ES-I3 (cell line): Measurements from ENCODE around the gene IFIT3.
"Not testable (repeated sequence)": the region's sequence is repeated elsewhere in the genome, so short reads cannot be mapped to it uniquely, and the experiment has no call there.

ENCODE experiments used
- H3K36me3 ChIP-seq: 2 replicates; pipeline ENCODE4 v1.6.1; 2013; ENCODE audit warnings: mild to moderate bottlenecking, low read length, control low read depth, moderate library complexity; ENCODE audit not compliant: insufficient read depth
- H3K4me1 ChIP-seq: 2 replicates; pipeline ENCODE4 v1.6.1; 2013; ENCODE audit warnings: mild to moderate bottlenecking, control low read depth, low read length; ENCODE audit not compliant: insufficient read depth
- H3K9ac ChIP-seq: 2 replicates; pipeline ENCODE4 v1.6.1; 2013; ENCODE audit warnings: low read depth, mild to moderate bottlenecking, low read length, moderate library complexity
- H3K9me3 ChIP-seq: 2 replicates; pipeline ENCODE4 v1.6.1; 2013; ENCODE audit warnings: mild to moderate bottlenecking, low read length, moderate library complexity; ENCODE audit not compliant: control insufficient read depth, insufficient read depth

IFIT3 gene

GRCh38 chr10:89308266-89308665, 19.5 kb upstream of the IFIT3 start:
- no peak overlapping the region for H3K9ac ChIP-seq
- no peaks in the 10 kb centered on the region for H3K36me3 ChIP-seq
- no peaks in the 10 kb centered on the region for H3K9me3 ChIP-seq
- H3K4me1 ChIP-seq: peaks cover 4% of the 10 kb centered on the region; the same call in 1 of the 2 replicates

- Histone ChIP-seq H3K9ac (no peak overlapping the region), H3K36me3 (no peaks in the 10 kb centered on the region), H3K4me1 (peaks cover 4% of the 10 kb centered on the region; the same call in 1 of the 2 replicates), H3K9me3 (no peaks in the 10 kb centered on the region)
These were observed 19.1 kb upstream of the IFIT3 start for GRCh38 chr10:89308736-89309135.

DNA sequence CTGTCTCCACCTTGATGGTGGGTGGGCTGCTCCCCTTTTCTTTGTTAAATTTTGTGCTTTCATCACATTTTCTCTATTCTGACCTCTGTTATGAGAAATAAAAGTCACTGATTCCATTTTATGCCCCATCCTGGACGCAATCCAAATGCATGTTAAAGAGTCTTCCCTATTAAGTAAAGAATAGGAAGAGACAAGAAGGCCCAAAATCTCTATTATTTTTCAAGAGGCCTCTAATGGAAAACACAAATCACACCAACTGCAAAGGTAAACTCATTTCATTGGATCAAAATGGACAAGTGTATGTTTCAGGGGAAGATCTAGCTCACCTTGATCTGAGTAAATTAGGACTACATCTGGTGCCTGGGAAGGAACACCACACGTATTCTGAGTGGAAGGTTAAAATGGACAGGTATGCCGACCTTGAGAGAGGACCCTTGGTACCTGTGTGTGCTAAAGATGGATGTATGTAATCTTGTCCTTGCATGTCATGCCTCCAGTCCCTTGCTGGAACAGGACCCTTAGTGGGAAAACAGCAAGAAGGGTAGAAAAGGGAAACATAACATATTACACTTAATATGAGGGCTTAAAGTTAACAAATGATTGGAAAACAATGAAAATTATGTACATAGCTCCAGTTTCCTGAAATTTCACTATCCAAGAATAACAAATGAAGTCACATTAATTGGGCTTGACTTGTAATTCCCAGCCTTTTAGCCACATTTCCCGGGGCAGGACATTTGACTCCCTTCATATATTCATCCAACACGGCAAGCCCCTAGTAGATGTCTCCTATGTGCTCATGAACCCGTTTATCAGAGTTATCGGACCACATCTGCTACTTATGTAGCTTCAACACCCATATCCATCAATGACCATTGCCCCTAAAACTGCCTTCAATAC, 18.4 kb upstream of the IFIT3 start:
- no peak overlapping the region for H3K9ac ChIP-seq
- H3K36me3 ChIP-seq: no peaks in the 10 kb centered on the region
- H3K9me3 ChIP-seq: no peaks in the 10 kb centered on the region
- peaks cover 4% of the 10 kb centered on the region; the same call in 1 of the 2 replicates for H3K4me1 ChIP-seq

GRCh38 chr10:89310056-89310893, 17.5 kb upstream of the IFIT3 start:
- peaks cover 4% of the 10 kb centered on the region; the same call in 1 of the 2 replicates for H3K4me1 ChIP-seq
- H3K9ac ChIP-seq: no peak overlapping the region
- H3K36me3 ChIP-seq: no peaks in the 10 kb centered on the region
- no peaks in the 10 kb centered on the region for H3K9me3 ChIP-seq

DNA sequence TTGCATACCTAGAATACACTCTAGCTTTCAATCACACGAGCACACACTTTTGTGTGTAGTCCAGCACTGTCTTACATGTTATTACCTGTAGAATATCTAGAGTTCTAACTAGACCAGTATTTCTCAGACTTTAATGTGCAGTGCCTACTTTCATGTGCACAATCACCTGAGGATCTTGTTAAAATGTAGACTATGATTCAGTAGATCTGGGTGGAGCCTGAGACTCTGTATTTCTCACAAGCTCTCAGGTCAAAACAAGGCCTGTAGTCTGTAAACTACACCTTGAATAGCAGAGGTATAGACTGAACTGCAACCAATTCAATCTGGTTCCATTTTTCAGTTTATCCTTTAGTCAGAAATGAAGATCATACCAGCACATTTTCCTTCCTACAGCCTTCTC, 14.8 kb upstream of the IFIT3 start:
- Histone ChIP-seq H3K9me3 (no peaks in the 10 kb centered on the region), H3K4me1 (peaks cover 4% of the 10 kb centered on the region; the same call in 1 of the 2 replicates), H3K9ac (no peak overlapping the region), H3K36me3 (no peaks in the 10 kb centered on the region)

- Histone ChIP-seq H3K4me1 (peaks cover 4% of the 10 kb centered on the region; the same call in 1 of the 2 replicates), H3K9ac (no peak overlapping the region), H3K36me3 (no peaks in the 10 kb centered on the region), H3K9me3 (no peaks in the 10 kb centered on the region)
These were observed 13.1 kb upstream of the IFIT3 start for GRCh38 chr10:89314676-89315075.

GRCh38 chr10:89318047-89318446, 9.8 kb upstream of the IFIT3 start:
- not testable (repeated sequence) for H3K9me3 ChIP-seq, H3K36me3 ChIP-seq, H3K9ac ChIP-seq, H3K4me1 ChIP-seq

GRCh38 chr10:89325081-89325480, 2.7 kb upstream of the IFIT3 start:
- H3K36me3 ChIP-seq, H3K9ac ChIP-seq, H3K9me3 ChIP-seq: not testable (repeated sequence)
- H3K4me1 ChIP-seq: peaks cover 20% of the 10 kb centered on the region

- H3K4me1 ChIP-seq: peaks cover 20% of the 10 kb centered on the region
- H3K9ac ChIP-seq, H3K36me3 ChIP-seq, H3K9me3 ChIP-seq: not testable (repeated sequence)
These were observed 1.9 kb upstream of the IFIT3 start for GRCh38 chr10:89325856-89326255.

DNA sequence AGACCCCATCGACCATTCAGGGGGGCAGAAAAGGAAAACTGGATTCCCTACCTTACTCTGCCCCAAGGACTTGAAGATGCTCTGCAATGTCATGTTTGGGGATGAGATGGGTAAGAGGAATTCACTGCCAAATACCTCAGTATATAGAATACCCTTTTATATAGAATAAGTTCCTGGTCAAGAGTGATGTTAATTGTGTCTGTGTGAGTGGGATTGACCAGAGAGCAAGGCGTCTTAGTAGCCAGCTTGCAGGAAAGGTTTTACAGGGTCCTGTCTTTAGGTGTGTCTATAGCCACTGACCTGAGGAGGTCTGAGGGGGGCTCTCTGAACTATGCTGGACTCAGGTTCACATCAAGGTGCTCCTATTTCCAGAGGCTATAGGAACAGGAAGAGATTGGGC, 1.4 kb downstream of the IFIT3 start:
- H3K9me3 ChIP-seq: no peaks in the 10 kb centered on the region
- peaks cover 43% of the 10 kb centered on the region for H3K4me1 ChIP-seq
- no peaks in the 10 kb centered on the region for H3K36me3 ChIP-seq
- no peak overlapping the region for H3K9ac ChIP-seq

DNA sequence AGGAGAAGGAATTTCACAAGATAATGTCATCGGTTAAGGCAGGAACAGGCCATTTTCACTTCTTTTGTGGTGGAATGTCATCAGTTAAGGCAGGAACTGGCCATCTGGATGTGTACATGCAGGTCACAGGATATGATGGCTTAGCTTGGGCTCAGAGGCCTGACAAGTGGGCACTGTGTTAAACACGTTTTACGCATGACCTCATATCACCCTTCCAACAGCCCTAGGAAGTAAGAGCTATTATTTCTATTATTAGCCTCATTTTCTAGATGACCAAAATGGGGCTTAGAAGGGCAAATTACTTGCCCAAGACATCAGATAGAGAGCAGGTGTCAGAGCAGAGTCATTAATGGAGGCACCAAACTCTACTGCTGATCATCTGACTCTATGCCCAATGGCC, 2.2 kb downstream of the IFIT3 start:
- H3K9ac ChIP-seq, H3K36me3 ChIP-seq, H3K9me3 ChIP-seq: not testable (repeated sequence)
- peaks cover 44% of the 10 kb centered on the region for H3K4me1 ChIP-seq

DNA sequence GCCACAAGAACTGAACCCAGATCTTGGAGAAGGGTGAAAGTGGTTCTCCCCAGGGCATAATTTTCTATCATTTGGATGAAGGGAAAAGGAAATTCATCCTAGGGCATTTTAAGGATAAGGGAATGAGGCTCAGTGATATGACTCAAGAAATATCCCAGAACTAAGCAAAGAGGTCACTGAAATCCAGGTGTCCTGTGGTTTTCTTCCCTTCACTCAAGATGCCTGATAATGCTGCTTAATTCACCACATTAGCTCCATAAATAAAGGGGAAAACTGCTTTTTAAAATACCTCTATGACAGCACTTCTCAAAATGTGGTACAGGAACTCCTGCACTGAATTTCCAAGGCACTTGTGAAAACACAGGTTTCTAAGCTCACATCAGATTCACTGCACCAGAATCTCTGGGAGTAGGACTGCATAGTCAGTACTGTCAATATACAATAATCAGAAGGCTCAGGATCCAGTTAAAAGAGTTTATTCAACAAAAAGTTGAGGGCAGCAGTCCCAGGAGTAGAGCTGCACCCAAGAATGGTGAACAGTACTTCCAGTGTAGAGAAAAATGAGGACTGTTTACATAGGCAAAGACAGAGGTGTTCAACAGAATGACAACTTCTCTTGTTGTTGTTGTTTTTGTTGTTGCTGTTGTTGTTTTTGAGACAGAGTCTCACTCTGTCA, 2.9 kb downstream of the IFIT3 start:
- H3K9me3 ChIP-seq: no peaks in the 10 kb centered on the region
- H3K9ac ChIP-seq: no peak overlapping the region
- peaks cover 44% of the 10 kb centered on the region for H3K4me1 ChIP-seq
- no peaks in the 10 kb centered on the region for H3K36me3 ChIP-seq

- H3K4me1 ChIP-seq: peaks cover 41% of the 10 kb centered on the region
- H3K9ac ChIP-seq, H3K9me3 ChIP-seq, H3K36me3 ChIP-seq: not testable (repeated sequence)
These were observed 3.8 kb downstream of the IFIT3 start for GRCh38 chr10:89331487-89332122.

DNA sequence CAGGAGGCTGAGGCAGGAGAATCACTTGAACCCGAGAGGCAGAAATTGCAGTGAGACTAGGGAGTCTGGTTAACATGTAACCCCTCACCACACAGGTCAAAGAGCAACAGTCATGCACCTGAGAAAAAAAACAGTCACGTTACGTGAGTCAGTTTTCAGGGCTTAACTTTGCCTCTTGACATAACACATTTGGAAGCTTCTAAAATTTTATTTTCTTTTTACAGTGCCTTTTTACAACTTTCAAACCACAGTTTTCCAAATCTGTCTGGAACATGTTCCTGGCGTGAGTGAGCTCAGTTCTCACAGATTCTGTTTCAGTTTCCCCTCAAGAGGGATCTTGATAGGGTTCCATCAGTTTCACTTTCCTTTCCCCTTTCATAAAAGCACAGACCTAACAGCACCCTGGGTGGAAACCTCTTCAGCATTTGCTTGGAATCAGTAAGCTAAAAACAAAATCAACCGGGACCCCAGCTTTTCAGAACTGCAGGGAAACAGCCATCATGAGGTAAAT, 4.4 kb downstream of the IFIT3 start:
- Histone ChIP-seq H3K9me3 (no peaks in the 10 kb centered on the region), H3K9ac (no peak overlapping the region), H3K36me3 (no peaks in the 10 kb centered on the region), H3K4me1 (peaks cover 45% of the 10 kb centered on the region)
